PFSK-1 (cell line): ENCODE results near the gene LIN9.

ENCODE experiments used
- FOXP2 ChIP-seq: optimal IDR thresholded peaks from 2 replicates; pipeline ENCODE3; 2011; ENCODE audit warnings: borderline replicate concordance, control low read depth, inconsistent platforms; ENCODE audit not compliant: insufficient read depth; ENCODE audit errors: extremely low read length, extremely low read depth
- POLR2AphosphoS5 ChIP-seq: IDR thresholded peaks from 2 replicates; pipeline ENCODE4 v1.6.1; 2012; ENCODE audit warnings: low read depth, mild to moderate bottlenecking, control low read depth, low read length, moderate library complexity
- REST ChIP-seq, 2 experiments: IDR thresholded peaks; 2 replicates each; pipeline versions ENCODE4 v1.6.1 to v1.8.0; 2011 to 2012; ENCODE audit warnings: low read depth in 2 of 2, low read length in 2 of 2, control low read depth in 1 of 2, inconsistent platforms in 1 of 2, mild to moderate bottlenecking in 1 of 2, moderate library complexity in 1 of 2; ENCODE audit not compliant: insufficient read depth in 1 of 2
- SIN3A ChIP-seq: IDR thresholded peaks from 2 replicates; pipeline ENCODE4 v1.6.1; 2012; ENCODE audit warnings: mild to moderate bottlenecking, low read length, moderate library complexity, borderline replicate concordance; ENCODE audit not compliant: insufficient read depth
- TAF1 ChIP-seq: IDR thresholded peaks from 2 replicates; pipeline ENCODE4 v1.6.1; 2012; ENCODE audit warnings: low read length, control low read depth, borderline replicate concordance; ENCODE audit not compliant: insufficient read depth

The LIN9 gene

GRCh38 chr1:226311376-226311775 lies 2.4 kb upstream of the LIN9 start:
- TF ChIP-seq FOXP2 (no peak), POLR2AphosphoS5 (no peak), SIN3A (no peak), REST (IDR thresholded peaks at IDR 0.05; ENCODE audit: insufficient read depth in 1 of 2, low read depth in 2 of 2, low read length in 2 of 2) (no peak), TAF1 (no peak)

- TF ChIP-seq FOXP2 (no peak), POLR2AphosphoS5 (no peak), TAF1 (no peak), REST (IDR thresholded peaks at IDR 0.05; ENCODE audit: insufficient read depth in 1 of 2, low read depth in 2 of 2, low read length in 2 of 2) (no peak), SIN3A (no peak)
These were observed 1.8 kb upstream of the LIN9 start for GRCh38 chr1:226310637-226311195.

GRCh38 chr1:226310245-226310540 lies 1.2 kb upstream of the LIN9 start:
- TF ChIP-seq POLR2AphosphoS5 (no peak), FOXP2 (no peak), TAF1 (no peak), REST (IDR thresholded peaks at IDR 0.05; ENCODE audit: insufficient read depth in 1 of 2, low read depth in 2 of 2, low read length in 2 of 2) (no peak), SIN3A (no peak)

- TF ChIP-seq POLR2AphosphoS5 (peak; percentile 45; the same call in 1 of the 2 replicates), TAF1 (no peak)
These were observed 657 bp upstream of the LIN9 start for GRCh38 chr1:226309398-226310244.

- TF ChIP-seq REST (IDR thresholded peaks at IDR 0.05; ENCODE audit: insufficient read depth in 1 of 2, low read depth in 2 of 2, low read length in 2 of 2) (no peak), POLR2AphosphoS5 (no peak; the same call in 1 of the 2 replicates), FOXP2 (no peak), SIN3A (no peak), TAF1 (no peak)
These were observed 720 bp downstream of the LIN9 start for GRCh38 chr1:226308166-226308722.
